Measurements from ENCODE around the gene IP6K1.

DNA sequence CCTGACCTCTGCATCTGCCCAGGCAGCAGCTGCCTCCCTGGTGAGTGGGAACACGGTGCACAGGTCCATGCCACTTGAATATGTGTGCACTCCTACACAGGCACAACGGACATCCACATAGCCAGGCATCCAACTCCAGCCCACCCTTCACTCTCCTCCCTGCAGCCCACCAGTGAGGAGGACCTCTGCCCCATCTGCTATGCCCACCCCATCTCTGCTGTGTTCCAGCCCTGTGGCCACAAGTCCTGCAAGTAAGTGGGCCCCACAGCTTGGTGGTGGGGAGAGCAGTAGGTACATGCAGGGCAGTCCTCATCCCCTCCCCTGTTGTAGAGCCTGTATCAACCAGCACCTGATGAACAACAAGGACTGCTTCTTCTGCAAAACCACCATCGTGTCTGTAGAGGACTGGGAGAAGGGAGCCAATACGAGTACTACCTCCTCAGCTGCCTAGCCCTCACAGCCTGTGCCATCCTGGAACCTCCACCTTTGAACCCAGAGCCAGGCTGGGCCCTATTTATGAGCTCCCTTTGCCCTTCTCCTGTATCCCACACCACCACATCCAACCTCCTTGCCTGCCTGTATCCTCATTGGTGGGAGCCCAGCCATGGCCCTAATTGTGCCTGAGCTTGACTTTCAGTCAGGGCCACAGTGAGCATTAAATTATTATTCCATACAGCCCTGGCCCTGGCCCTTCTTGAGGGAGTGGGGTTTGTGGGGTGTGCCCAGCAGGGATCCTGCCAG, 65.3 kb downstream of the IP6K1 start:
- TF ChIP-seq, protein P1, sequence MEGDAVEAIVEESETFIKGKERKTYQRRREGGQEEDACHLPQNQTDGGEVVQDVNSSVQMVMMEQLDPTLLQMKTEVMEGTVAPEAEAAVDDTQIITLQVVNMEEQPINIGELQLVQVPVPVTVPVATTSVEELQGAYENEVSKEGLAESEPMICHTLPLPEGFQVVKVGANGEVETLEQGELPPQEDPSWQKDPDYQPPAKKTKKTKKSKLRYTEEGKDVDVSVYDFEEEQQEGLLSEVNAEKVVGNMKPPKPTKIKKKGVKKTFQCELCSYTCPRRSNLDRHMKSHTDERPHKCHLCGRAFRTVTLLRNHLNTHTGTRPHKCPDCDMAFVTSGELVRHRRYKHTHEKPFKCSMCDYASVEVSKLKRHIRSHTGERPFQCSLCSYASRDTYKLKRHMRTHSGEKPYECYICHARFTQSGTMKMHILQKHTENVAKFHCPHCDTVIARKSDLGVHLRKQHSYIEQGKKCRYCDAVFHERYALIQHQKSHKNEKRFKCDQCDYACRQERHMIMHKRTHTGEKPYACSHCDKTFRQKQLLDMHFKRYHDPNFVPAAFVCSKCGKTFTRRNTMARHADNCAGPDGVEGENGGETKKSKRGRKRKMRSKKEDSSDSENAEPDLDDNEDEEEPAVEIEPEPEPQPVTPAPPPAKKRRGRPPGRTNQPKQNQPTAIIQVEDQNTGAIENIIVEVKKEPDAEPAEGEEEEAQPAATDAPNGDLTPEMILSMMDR (IDR thresholded peaks at IDR 0.05 in 4 of 5, conservative IDR thresholded peaks at IDR 0.05 in 1 of 5), result no peak
- no peak for TF ChIP-seq POLR2A (IDR thresholded peaks at IDR 0.05)

Measured in gastrocnemius medialis (tissue), 4 donors.